OCI-LY3 (cell line): Measurements from ENCODE around the gene TGFBR3L.

Experiments
- EZH2phosphoT487 ChIP-seq: fragments of 200-600 bp; shearing (Covaris generic); IDR thresholded peaks from 2 replicates; pipeline ENCODE4 v1.6.1; 2018; ENCODE audit warnings: antibody characterized with exemption, mixed run types, low read depth
- TF ChIP-seq, protein P1 (sequence below): fragments of 200-600, 300-600 bp; sonication (generic); IDR thresholded peaks from 2 replicates; pipeline ENCODE4 v1.5.1; 2014; ENCODE audit warnings: antibody characterized with exemption, low read length, low read depth

- TF ChIP-seq, protein P1, sequence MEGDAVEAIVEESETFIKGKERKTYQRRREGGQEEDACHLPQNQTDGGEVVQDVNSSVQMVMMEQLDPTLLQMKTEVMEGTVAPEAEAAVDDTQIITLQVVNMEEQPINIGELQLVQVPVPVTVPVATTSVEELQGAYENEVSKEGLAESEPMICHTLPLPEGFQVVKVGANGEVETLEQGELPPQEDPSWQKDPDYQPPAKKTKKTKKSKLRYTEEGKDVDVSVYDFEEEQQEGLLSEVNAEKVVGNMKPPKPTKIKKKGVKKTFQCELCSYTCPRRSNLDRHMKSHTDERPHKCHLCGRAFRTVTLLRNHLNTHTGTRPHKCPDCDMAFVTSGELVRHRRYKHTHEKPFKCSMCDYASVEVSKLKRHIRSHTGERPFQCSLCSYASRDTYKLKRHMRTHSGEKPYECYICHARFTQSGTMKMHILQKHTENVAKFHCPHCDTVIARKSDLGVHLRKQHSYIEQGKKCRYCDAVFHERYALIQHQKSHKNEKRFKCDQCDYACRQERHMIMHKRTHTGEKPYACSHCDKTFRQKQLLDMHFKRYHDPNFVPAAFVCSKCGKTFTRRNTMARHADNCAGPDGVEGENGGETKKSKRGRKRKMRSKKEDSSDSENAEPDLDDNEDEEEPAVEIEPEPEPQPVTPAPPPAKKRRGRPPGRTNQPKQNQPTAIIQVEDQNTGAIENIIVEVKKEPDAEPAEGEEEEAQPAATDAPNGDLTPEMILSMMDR = no peak
- TF ChIP-seq EZH2phosphoT487 = no peak
Measured at GRCh38 chr19:7962644-7963268, 48.1 kb downstream of the TGFBR3L start.
